Measurements from ENCODE around the gene SELENOF. TPM values are rescaled to one million over a fixed set of nuclear protein-coding genes. Genes with fewer than 3 reads are reported as not detected.
A peak's percentile ranks its signal among the peaks of the same experiment; 100 is the strongest.
"Not testable (repeated sequence)": the region's sequence is repeated elsewhere in the genome, so short reads cannot be mapped to it uniquely, and the experiment has no call there.

The SELENOF gene
- total RNA-seq, 1 donor from 2014 or later: 177 TPM

DNA sequence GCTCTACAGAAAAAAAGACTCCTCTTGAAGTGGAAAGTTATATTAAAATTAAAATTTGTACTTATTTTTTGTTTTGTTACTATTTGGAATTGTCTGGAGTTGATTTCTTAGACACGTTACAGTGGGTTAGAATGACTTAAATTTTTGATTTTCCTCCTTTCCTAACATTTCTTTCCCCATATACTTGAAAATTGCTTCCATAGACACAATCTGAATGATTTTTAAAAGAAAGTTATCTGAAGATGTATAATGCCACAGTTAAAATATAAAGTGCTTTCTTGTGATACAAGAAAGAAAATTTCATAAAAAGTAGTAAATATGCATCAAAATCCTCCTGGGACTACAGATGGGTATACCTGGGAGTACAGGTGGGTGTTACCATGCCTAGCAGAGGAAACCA lies 2.8 kb upstream of the SELENOF start:
- DNase-seq (ENCODE audit: low read depth in 2 of 2): no peak

DNA sequence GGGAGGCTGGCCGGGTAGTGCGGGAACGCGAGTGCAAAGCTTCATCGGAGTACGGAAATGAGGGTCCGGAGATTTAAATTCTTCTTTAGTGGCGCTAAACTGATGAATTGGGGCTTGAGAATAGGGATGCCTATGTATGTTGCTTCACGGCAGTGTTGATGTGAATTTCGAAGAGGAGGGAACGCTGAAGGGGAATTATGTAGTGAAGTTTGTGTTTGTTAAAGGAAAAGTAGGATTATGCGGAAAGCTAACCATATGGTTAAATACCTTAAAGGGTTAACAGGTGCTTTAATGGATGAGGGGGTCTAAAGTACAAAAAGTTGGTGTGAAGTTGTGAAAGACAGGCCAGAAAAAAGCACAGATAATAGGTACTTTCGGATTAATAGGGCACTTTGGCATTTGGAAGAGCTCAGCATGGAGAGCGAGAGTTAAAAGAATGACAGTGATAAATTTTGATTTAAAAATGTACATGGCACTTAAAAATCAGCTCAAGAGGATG lies 1.9 kb upstream of the SELENOF start:
- no peak for DNase-seq (ENCODE audit: low read depth in 2 of 2)

- peak; percentile 29 to 68 for DNase-seq (ENCODE audit: low read depth in 2 of 2)
Measured at GRCh38 chr1:86914998-86915736, 1.2 kb upstream of the SELENOF start.

- no peak for DNase-seq (ENCODE audit: low read depth in 2 of 2)
Measured at GRCh38 chr1:86914601-86914997, 673 bp upstream of the SELENOF start, which contains the start of gene HS2ST1. HS2ST1 (plus strand) TSS chr1:86914635.

- peak in 1 of 2 donors; percentile 67 for DNase-seq (ENCODE audit: low read depth in 2 of 2)
Measured at GRCh38 chr1:86913399-86913895, 479 bp downstream of the SELENOF start.

DNA sequence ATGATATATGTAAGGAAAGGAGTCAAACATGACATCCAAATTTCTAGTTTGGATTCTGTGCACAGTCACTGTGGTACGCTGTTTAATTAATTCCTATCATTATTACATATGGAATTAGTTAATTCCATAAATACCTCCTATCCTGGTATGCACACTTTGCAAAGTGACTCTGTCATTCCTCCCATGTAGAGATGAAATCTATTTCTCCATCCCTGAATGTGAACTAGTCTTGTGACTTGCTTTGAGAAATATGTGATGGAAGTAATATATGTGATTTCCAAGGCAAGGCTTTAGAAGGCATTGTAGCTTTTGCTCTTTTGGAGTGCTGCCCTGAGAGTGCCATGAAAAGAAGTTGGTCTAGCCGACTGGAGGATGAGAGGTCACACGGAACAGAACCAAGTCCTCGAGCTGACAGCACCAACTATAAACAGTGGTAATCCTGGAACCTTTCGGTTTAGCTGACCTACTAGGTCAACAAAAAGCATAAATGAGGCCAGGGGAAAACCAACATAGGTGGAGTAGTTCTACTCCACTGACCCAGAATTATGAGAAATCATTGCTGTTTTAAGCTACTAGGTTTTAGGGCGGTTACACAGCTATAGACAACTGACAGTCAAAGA lies 1.5 kb downstream of the SELENOF start:
- peak in 1 of 2 donors; percentile 5 for DNase-seq (ENCODE audit: low read depth in 2 of 2)

- peak in 1 of 2 donors; percentile 58 for DNase-seq (ENCODE audit: low read depth in 2 of 2)
Measured at GRCh38 chr1:86906419-86906818, 7.5 kb downstream of the SELENOF start.

- DNase-seq (ENCODE audit: low read depth in 2 of 2): no peak
Measured at GRCh38 chr1:86905875-86906274, 8.1 kb downstream of the SELENOF start.

GRCh38 chr1:86899401-86899800 lies 14.5 kb downstream of the SELENOF start:
- not testable (repeated sequence) for DNase-seq (ENCODE audit: low read depth in 2 of 2)

DNA sequence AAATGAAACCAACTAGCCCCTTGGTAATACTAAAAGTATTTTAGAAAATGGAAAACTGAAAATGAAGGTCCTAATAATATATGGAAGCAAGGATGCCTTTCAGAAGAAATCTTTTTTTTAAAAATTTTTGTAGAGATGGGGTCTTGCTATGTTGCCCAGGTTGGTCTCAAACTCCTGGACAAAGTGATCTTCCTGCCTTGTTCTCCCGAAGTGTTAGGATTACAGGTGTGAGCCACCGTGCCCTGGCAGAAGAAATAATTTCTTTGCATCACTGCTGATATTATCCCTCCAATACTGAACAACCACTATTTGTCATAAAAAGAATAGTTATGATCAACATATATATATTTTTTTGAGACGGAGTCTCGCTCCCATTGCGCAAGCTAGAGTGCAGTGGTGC lies 25.6 kb downstream of the SELENOF start:
- DNase-seq (ENCODE audit: low read depth in 2 of 2): no peak

- DNase-seq (ENCODE audit: low read depth in 2 of 2): no peak
Measured at GRCh38 chr1:86887479-86888162, 26.3 kb downstream of the SELENOF start.

DNA sequence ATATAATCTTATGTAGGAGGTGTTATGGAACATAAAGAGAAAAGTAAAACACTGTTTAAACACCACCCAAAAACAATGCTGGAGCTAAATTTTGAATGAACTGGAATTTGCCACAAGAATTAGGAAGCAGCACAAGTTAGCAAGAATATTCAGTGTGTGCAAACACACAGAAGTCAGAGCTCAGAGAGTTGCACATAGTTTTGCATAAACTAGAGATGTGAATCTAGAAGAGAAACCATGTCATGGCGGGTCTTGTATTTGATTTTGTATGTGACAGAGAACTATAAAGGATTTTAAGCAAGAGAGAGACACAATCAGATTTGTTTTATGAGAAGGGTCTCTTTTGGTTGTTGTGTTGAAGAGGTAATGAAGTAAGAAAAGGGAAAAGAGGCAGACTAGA lies 38.2 kb downstream of the SELENOF start:
- DNase-seq (ENCODE audit: low read depth in 2 of 2): no peak

DNA sequence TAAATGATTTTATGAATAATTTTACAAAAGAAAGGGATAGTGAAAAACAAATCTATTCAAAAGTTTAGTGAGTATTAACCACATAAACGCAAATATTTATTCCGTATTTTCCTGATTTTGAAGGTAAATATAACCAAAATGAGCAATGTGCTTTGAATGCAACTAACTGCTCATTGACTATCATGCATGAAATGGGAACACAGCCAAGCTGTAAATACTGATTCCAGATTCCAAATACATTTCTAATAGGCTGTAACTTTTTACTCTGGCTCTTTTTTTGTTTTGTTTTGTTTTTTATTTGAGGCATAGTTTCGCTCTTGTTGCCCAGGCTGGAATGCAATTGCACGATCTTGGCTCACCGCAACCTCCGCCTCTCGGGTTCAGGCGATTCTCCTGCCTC lies 41.8 kb downstream of the SELENOF start:
- no peak for DNase-seq (ENCODE audit: low read depth in 2 of 2)

DNA sequence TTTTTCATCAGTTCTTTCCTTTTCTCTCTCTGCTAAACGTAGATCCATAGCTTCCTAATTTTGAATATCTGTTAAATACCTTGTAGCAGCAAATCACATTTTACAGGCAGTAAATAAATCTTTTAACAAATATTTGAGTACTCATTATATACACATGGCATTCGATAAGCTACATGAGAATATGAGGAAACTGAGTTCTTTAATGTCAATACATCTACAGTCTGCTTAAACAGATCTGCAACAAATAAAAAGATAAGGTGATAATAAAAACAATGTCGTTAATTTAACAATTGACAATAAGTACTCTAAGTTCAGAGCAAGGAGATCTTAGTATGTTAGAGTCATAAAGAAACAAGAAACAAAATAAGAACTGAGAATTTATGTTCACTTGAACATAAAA lies 42.9 kb downstream of the SELENOF start:
- no peak for DNase-seq (ENCODE audit: low read depth in 2 of 2)

DNA sequence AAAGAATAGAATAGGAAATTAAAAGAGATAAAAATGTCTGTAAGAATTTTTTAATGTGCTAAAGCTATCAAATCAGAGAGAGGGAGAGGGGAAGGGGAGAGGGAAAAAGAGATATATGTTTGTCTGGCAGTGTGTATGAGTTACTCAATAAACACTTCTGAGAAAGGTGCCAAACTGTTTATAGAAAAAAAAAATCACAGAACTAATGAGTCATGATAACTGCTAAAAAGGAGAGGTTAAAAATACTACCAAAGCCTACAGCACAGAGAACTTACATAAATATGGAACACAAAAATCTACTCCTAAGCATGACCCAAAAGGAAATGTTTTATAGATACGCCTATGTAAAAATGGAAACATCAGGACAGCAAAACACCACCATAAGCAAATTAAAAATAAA lies 45.4 kb downstream of the SELENOF start:
- DNase-seq (ENCODE audit: low read depth in 2 of 2): peak in 1 of 2 donors; percentile 17

GRCh38 chr1:86867278-86867677 lies 46.6 kb downstream of the SELENOF start:
- not testable (repeated sequence) for DNase-seq (ENCODE audit: low read depth in 2 of 2)

DNA sequence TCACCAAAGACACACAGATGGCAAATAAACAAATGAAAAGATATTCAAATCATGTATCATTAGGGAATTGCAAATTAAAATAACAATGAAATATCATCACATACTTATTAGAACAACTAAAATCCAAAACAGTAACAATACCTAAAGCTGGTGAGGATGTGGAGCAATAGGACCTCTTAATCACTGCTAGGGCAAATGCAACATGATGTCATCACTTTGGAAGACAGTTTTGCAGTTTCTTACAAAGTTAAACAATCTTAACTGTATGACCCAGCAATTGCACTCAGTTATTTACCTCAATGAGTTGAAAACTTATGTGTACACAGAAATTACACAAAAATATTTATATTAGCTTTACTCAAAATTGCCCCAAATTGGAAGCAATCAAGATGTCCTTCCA lies 47.3 kb downstream of the SELENOF start:
- DNase-seq (ENCODE audit: low read depth in 2 of 2): no peak

GRCh38 chr1:86865973-86866637 lies 47.8 kb downstream of the SELENOF start:
- no peak for DNase-seq (ENCODE audit: low read depth in 2 of 2)

DNA sequence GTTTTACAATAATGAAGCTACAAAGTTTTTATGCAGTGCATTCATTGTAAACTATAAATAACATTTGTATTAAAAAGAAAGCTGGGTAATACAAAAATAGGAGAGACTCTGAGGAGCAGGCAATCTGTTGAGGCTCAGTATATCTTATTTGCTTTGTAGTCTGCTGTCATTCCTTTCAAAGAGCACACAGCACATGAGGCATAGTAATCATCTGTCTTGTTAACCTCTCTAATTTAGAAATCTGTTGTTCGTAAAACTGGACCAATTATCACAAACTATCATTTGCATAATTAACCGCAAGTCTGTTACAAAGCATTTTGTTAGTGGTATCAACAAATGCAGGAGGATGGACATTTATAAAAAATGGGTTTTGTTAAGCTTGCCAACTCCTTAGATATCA lies 51.0 kb downstream of the SELENOF start:
- DNase-seq (ENCODE audit: low read depth in 2 of 2): no peak

DNA sequence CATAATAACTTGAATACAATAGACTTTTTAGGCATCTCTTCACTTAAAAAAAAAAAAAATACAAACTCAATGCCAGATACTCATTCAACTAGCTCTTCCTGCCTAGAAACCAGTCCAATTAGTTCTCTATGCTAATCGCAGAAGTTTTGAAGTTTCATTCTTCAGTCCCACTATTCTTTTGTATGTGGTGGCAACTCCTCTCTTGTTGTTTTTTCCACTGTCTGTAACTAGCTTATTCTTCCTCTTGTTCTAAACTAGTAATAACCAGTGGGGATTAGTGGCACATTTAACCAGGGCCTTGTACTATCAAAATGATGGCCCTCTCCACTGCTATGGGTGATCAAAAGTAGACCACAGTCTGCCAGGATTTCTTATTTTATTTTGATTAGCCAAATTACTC lies 52.5 kb downstream of the SELENOF start:
- no peak for DNase-seq (ENCODE audit: low read depth in 2 of 2)

GRCh38 chr1:86860424-86860823 lies 53.5 kb downstream of the SELENOF start:
- DNase-seq (ENCODE audit: low read depth in 2 of 2): no peak

GRCh38 chr1:86860020-86860419 lies 53.9 kb downstream of the SELENOF start:
- DNase-seq (ENCODE audit: low read depth in 2 of 2): no peak
